HG03460 (cell line): ENCODE data around the gene IER3IP1.
"Not testable (repeated sequence)": the region's sequence is repeated elsewhere in the genome, so short reads cannot be mapped to it uniquely, and the experiment has no call there.

Experiments
- ATAC-seq: cut with Tn5 transposase; IDR thresholded peaks from one replicate; pipeline ENCODE4 v1.9.1; 2021; ENCODE audit not compliant: unreplicated experiment

The IER3IP1 gene

DNA sequence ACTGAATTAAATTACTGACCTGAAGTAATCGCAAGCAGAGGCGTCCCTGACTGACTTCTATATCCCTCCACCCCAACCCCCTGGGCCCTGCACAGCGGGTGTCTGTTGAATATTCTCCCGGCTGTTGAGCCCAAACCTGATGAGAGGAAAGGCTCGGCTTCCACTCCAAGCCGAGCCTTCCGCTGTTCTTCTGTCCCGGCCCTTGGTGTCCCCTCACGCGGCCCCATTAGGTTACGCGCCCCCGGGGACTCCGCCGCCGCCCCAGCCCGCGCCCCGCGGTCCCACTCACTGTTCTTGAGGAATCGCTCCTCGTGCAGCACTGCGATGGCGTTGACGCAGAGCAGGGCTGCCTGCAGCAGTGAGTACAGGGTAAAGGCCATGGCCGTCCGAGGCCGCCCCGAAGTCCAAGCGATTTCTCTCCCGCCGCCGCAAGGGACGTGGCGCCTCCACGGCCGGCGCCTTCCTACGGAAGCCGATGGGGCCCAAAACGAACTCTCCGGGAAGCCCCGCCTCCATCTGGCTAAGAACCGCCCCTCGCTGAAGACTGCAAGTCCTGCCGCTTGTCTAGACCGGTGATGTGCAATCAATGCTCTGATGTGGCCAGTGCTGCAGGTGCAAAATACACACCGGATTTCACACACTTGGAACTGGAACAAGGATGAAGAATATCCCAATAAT is at the start of gene IER3IP1:
Gene IER3IP1 (minus strand): TSS at position 467 of the 678 bp plus-strand sequence. CDS start 87 bp downstream, at position 380.
- ATAC-seq: peak; percentile 88

- no peak for ATAC-seq
These were observed 39.5 kb upstream of the IER3IP1 start for GRCh38 chr18:47215554-47216138.

GRCh38 chr18:47209171-47209570 is 33.0 kb upstream of the IER3IP1 start:
- ATAC-seq: no peak

DNA sequence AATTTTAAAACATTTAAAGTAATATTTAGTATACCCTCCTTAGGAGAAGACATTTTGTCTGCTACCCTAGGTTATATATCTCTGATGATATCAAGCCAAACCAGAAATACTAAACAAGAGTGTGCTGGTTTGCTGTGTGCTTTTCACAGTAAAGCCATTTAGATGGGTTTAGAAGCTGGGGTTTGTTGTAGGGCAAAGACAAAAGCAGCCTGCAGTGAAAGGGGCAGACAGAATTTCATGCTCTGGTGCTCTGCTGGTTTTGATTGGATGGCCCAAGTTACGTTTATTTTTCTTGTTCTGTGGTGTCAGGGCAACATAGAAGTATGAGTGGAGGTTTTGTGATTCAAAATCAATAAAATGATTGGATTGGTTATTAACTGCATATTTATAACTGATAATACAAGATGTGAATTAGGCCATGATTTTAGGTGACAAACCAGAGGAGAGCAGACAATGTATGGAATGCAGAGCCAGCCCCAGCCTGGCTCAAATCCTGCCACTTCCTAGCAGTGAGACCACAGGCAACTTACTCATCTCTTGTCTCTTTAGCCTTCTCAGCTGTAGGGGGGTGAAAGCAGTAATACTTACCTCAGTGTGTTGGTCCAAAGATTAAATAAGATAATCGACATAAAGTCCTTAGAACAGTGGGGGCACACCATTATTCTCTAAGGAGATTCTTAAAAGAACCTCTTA is 30.9 kb upstream of the IER3IP1 start:
- ATAC-seq: no peak

DNA sequence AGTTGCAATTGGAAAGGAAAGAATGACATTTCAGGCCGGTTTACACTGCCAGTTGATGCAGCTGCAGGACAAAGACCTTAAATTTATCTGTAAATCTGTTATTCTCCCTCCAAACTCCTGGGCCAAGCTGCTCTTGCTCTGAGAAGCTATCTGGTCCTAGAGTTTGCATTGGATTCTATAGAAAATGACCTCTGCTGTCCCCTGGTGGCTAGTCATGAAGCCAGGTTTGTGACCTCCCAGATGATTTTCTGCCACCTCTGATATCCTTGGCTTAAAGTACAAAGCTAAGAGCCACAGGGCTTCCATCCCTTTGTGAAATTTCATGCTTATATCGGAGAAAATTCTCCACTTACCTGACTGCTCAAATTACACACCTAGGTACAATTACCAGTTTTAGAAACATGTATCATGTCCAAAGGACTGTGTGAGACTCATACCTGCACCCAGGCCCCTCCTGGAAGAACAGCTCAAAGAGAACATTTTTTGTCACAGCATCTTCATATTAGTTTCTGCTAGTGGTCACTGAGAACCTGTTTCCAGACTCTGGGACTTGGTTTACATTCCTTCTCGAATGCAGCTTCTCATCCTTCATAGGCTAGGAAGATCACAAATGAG is 28.9 kb upstream of the IER3IP1 start:
- no peak for ATAC-seq

DNA sequence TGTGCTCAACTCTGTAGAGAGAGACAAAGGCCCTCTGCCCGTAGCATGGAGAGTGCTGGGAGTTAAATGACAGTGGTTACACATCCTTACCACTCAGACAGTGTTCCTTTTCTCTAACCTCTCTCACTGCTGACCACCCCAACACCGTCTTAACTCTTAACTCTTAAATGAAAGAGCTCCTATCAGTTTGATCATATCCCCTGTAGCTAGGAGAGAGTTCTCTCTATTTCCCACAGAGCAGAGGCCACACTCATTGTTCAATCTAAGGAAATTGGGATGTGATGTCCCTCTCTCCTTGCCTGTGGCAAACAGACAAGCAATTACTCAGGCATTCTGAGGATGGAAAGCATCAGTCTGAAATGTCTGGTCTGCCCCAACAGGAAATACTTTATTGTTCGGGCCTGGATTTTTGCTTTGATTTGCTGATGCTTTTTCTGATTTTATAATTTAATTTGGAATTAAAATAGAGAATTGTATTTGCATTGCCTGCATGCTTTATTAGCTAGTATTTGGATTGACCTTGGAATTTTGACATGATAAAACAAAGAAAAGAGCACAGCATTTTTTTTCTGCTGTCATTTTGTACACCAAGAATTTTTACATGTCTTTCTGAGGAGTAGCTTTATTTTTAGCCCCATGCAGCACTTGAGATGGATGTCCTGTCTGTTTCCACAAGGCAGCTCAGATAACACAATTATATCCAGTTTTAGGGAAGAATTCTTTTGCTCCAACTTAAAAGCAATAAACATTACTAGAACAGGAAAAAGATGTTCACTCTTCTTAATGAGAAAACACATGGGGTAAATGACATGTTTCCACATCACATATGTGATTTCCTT is 27.7 kb upstream of the IER3IP1 start:
- ATAC-seq: no peak

- not testable (repeated sequence) for ATAC-seq
These were observed 19.8 kb upstream of the IER3IP1 start for GRCh38 chr18:47195961-47196360.

DNA sequence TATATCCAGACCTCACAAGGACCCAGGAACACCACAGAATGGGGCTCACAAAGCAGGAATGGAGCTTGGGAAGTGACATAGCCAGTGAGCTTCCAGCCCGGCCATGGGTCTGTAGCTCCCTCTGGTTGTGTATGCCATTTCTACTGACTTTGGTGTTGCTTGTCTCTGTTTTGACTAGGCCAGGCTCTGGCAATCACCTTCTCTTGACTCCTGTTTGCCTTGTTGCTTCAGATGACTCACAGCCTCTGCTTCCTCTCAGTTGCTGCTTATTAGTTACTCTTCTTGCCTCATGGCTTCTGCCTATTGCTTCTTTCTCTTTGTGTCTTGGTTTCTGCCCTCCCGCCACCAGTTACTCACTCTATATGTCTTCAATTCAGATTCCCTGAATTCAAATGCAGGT is 15.8 kb upstream of the IER3IP1 start:
- no peak for ATAC-seq

GRCh38 chr18:47187721-47188120 is 11.6 kb upstream of the IER3IP1 start:
- no peak for ATAC-seq

GRCh38 chr18:47184419-47185050 is 8.4 kb upstream of the IER3IP1 start:
- ATAC-seq: no peak

DNA sequence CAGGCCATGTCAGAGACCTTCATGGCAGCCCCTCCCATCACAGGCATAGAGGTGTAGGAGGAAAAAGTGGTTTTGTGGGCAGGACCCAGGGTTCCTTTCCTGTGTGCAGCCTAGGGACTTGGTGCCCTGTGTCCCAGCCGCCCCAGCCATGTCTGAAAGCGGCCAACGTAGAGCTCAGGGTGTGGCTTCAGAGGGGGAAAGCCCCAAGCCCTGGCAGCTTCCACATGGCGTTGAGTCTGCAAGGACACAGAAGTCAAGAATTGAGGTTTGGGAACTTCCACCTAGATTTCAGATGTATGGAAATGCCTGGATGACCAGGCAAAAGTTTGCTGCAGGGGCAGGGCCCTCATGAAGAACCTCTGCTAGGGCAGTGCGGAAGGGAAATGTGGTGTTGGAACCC is 6.0 kb upstream of the IER3IP1 start:
- ATAC-seq: not testable (repeated sequence)

DNA sequence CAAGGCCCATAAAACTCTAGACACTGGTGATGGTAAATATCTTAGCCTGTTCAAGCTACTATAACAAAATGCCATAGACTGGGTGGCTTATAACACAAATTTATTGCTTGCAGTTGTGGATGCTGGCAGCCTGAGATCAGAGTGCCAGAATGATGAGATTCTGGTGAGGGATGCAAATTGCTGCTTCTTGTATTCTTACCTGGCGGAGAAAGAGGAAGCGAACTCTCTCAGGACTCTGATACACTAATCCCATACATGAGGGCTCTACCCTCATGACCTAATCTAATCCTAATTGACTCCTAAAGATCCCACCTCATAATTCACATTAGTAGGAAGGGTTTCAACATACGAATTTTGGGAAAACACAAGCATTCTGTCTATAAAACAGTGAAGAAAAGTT is 4.6 kb upstream of the IER3IP1 start:
- ATAC-seq: no peak

- ATAC-seq: no peak
These were observed 3.4 kb upstream of the IER3IP1 start for GRCh38 chr18:47179520-47179919.

GRCh38 chr18:47175283-47175897 is 774 bp downstream of the IER3IP1 start:
- ATAC-seq: no peak

GRCh38 chr18:47174545-47175116 is 1.5 kb downstream of the IER3IP1 start:
- no peak for ATAC-seq

DNA sequence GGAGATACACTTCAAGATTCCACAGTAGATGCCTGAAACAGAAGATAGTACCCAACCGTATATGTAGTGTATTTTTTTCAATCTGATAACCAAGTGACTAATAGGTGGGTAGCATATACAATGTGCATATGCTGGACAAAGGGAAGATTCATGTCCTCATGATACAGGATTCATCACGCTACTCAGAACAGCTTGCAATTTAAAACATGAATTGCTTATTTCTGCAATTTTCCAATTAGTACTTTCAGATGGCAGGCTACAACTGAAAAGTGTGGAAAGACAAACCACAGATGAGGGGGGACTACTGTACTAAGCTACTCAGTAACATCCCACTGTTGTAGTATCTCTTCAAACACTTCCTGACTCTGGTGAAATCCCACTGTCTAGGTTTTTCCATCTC is 3.7 kb downstream of the IER3IP1 start:
- no peak for ATAC-seq

- ATAC-seq: no peak
These were observed 7.3 kb downstream of the IER3IP1 start for GRCh38 chr18:47168913-47169312.

GRCh38 chr18:47168509-47168908 is 7.7 kb downstream of the IER3IP1 start:
- ATAC-seq: no peak

GRCh38 chr18:47166294-47166693 is 9.9 kb downstream of the IER3IP1 start:
- ATAC-seq: no peak

- peak; percentile 83 for ATAC-seq
These were observed 12.9 kb downstream of the IER3IP1 start for GRCh38 chr18:47163241-47163640.
